GM19452 (cell line): ENCODE data around the gene IL21R.
A peak's percentile ranks its signal among the peaks of the same experiment; 100 is the strongest.
"Not testable (repeated sequence)": the region's sequence is repeated elsewhere in the genome, so short reads cannot be mapped to it uniquely, and the experiment has no call there.

Experiments used
- ATAC-seq: cut with Tn5 transposase; IDR thresholded peaks from one replicate; pipeline ENCODE4 v1.9.1; 2021; ENCODE audit not compliant: unreplicated experiment

The IL21R gene

DNA sequence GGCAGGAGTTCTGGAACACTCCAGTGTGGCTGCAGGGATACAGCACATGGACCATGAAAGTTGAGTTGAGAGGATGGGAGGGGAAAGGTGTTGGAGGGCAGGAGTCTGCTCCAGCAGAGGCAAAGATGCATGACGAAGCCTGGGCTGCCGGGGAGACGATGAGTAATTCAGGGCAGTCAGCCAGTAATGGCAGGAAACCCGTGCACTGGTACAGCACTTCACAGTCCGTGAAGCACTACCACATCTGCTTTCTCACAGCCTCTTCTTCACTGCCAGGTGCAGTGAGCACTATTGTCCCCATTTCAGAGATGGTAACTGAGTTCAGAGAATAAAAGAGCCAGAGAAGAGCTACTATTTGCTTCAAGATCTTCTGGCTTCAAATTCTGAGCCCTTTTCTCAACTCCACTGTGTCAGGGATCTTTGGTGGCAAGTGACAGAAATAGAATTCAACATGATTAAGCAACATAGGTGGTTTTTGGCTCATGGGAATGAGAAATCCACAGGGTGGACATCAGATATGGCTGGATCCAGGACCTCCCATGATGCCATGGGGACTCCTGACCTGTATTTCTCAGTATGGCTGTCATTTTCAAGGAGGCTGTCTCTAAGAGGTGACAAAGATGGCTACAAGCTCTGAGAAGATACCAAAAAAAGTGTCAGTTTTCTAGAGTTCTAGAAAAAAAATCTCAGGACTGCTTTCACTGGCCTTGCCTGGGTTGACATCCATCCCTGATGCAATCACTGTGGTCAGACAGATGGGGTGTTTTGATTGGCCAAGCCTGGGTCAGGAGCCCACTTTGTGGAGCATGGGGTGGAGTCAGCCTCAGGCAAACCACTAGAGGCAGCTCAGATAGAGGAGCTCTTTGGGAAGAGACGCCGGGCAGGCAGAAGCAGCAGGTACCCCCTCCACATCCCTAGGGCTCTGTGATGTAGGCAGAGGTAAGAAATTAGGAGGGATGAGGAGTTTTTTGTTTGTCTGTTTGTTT, 24.7 kb downstream of the IL21R start:
- ATAC-seq, result peak; percentile 86

DNA sequence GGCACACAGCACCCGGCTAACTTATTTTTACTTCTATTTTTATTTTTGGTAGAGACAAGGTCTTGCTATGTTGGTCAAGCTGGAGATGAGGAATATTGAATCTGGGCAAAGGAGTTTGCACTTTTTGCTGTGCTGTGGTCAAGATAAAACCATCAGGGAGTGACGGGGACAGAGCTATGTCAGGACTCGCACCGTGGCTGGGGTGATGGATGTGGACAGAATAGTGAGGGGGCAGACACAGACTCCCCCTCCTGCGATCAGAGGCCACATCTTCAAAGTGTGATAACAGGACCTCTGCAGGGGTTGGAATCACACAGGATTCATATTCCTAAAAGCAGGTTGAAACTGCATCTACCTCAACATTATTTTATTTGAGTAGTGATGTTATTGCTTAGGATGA, 25.6 kb downstream of the IL21R start:
- no peak for ATAC-seq

DNA sequence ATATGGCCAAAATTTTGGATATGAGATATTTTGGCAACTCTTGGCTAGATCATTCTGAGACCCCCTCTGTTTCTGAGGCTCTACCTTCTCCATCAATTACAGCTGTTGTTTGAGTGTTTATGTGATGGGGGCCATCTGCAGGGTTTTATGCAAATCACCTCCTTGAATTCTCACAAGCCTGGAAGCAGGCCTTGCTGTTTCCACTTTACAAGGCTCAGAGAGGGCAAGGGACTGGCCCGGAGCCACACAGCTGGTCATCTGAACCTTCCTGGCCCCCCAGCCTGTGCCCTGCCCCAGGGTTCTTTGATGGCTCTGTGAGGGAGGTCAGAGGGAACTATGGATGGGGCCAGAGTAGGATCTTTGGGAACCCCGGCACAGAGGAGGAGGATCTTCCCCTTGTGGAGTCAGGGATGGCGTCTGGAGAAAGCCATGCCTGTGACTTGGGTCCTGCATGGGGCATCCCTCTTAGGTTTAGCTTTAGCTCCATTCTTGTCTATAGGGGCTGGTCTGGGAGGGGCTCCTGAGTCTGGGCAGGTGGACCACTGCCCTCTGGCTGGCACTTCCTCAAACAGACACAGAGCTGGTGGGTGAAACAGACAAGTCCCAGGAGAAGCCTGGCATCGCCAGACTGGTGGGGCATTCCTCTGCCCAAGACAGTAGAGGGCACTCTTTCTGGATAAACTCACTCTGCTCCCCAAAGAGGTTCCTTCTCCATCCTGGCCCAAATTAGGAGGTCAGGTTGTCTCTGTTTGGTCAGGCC, 26.2 kb downstream of the IL21R start:
- ATAC-seq, result no peak

DNA sequence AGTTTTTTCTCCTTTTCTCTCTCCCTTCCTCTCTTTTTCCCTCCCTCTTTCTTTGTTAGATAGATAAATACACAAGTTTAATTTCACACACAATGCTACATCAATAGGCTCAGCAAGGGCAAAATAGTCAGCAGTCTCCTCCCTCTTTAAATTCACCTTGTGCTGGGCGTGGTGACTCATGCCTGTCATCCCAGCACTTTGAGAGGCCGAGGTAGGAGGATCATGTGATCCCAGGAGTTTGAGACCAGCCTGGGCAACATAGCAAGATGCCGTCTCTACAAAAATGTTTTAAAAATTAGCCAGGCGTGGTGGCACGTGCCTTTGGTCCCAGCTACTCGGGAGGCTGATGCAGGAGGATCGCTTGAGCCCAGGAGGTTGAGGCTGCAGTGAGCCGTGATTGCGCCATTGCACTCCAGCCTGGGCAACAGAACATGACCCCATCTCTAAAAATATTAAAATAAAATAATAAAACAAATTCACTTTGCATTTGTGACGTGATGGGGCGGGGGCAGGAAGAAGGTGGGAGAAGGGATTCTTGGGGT, 27.4 kb downstream of the IL21R start:
- ATAC-seq, result no peak

DNA sequence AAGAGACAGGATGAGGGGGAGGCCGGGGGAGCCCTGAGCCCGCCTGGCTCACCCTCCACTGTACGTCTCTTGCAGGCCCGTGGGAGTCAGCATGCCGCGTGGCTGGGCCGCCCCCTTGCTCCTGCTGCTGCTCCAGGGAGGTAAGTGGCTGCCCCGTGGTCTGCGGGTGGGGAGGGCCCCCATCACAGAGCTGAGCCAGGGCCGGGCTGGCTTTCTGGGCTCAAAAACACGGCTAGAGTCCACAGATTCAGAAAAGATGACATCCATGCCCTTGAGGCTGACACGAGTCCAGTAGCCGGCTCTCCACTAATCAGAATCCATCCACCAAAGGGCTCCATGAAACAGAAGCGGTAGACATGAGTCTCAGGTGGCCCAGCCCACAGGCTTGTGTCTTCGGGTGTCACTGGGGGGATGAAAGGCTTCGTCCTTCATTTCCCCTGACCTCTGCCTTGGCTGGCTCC, 28.0 kb downstream of the IL21R start:
- no peak for ATAC-seq

DNA sequence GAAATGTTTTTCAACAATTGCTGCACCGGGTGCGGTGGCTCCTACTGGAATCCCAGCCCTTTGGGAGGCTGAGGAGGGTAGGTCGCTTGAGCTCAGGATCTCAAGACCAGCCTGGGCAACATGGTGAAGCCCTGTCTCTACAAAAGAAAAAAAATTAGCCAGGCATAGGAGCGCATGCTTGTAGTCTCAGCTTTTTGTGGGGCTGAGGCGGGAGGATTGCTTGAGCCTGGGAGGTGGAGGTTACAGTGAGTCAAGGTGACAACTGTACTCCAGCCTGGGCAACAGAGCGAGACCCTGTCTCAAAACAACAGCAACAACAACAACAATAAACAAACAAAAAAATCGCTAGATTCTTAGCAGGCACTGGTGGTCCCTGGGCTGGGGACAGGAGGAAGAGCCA, 28.5 kb downstream of the IL21R start:
- no peak for ATAC-seq

DNA sequence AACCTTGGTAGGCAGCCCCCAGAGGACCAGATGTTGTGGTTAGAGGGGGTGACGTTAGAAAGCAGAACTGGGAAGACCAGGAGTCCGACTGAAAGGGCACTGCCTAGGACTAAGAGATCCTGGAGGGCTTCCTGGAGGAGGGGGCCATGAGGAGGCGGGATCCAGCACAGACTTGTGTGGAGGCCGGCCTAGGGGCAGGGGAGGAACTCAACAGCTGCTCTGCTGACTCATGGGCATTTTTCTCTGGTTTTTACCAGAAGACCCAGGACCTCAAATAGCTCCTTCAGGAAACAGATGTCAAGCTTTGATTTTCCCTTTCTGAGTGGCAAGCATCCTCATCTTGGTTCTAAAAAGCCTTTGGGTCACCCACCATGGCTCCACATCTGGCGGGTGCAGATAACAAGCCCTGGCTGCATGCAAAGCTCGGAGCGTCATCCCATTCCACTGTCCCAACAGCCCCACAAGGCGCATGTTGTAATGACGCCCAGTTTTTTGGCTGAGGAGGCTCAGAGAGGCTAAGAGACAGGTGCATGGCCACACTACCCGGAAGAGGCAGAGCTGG, 29.0 kb downstream of the IL21R start:
- no peak for ATAC-seq

DNA sequence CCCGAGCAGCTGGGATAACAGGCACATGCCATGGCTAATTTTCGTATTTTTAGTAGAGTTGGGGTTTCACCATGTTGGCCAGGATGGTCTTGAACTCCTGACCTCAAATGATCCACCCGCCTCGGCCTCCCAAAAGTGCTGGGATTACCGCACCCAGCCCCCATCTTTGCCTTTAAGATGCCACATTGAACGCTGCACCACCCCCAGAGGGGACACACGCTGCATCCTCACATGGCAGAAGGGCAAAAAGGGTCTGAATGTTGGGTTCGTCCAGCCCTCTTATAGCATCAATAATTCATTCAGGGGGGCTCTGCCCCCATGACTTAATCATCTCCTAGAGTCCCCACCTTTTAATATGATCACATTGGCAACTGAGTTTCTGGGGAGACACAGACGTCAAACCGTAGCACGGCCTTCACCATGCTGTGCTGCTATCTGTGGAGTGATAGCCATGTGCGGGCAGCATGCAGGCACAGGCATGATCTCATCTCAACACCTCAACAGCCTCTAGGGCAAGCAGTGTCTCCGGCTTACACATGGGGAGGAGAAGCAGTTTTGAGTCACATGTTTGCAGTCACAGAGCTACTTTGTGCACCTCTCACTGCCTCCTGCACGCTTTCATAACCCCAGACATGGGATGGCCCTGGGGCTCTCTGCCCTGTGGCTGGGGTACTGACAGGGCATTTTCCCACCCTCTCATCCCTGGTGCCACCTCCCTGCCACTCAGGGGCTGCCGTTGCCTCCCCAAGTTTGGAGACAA, 30.0 kb downstream of the IL21R start:
- ATAC-seq, result no peak

DNA sequence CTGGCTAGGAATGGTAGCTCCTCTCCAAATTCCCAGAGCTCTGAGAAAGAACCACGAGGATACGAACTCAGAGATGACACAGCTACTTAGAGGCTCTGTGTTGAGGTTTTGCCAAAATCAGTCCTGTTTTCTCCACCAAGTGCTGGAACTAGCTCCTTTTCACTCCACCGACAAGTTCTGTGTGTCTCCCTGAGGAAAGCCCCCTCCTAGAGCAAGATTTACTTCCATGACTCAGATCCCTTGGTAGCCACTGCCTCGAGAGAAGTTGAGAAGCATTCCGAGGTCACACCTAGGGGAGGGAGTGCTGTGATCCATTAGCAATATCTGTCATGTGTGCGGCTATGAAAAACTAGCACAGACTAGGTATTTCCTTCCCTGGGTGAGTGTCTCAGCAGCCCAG, 30.6 kb downstream of the IL21R start:
- ATAC-seq, result no peak

DNA sequence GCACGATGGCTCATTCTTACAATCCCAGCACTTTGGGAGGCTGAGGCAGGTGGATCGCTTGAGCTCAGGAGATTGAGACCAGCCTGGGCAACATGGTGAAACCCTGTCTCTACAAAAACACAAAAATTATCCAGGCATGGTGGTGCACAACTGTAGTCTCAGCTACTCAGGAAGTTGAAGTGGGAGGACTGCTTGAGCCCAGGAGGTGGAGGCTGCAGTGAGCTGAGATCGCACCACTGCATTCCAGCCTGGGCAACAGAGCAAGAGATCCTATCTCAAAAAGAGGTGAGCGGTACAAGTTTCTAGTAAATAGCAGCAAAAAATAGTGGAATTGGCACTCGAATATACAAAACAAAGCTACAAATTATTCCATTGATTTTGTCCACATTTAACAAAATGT, 31.2 kb downstream of the IL21R start:
- ATAC-seq, result not testable (repeated sequence)

DNA sequence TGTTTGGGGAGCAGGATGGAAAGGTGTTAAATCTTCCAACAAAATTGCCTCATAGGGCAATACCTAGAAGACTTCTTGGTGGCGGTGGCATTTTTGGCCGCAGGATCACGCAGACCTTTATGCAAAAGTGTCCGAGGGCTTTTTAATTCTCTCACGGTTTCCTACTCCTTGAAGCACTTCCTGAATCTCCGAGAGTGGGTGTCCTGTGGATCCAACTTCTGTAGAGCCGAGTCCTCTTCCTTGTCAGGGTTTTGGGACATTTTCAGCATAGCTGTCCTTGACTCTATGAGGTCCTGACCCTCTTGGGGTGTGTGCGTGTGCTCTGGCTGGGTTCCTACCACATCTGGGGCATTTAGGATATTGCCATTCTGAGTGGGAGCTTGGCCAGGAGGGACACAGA, 31.7 kb downstream of the IL21R start:
- ATAC-seq, result no peak

DNA sequence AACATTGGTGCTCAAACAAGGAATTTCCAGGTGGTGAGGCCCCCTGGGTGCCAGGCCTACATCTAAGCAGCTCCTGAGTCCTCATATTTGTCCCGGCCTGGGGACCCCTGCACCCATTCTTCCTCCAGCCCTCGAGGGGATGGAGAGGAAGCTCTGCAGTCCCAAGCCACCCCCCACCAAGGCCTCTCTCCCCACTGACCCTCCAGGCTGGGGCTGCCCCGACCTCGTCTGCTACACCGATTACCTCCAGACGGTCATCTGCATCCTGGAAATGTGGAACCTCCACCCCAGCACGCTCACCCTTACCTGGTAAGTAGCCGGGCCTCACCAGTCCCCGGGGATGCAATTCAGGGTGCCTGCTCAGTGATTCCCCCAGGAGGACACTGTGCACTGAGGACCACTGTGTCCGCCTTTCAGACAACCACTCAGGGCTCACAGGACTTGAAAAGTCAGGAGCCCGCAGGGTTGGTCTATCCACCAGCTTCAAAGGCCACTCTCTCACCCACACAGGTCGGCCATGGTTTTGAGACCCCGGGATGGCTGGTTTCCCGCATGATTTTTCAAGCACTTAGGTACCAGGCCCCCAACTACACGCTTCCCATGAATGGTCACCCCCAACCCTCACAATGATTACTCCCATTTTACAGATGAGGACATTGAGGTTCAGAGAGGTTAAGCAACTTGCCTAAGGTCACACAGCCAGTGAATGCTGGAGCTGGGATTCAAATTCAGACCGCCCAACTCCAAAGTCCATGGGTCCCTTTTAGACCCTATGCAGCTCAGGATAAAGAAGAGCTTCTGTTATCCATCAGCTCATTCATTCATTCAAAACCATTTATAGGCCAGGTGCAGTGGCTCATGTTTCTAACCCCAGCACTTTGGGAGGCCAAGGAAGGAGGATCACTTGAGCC, 32.4 kb downstream of the IL21R start:
- no peak for ATAC-seq

DNA sequence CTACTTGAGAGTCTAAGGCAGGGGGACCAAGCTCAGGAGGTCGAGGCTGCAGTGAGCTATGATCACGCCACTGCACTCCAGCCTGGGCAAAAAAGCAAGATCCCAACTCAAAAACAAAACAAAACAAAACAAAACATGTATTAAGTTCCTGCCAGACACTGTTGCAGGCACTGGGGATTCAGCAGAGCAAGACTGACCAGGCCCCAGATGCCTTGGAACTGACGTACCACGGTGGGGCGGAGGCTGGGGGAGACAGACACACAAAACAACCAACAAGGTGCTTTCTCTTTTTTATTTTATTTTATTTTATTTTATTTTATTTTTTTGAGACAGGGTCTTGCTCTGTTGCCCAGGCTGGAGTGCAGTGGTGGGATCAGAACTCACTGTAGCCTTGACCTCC, 33.2 kb downstream of the IL21R start:
- not testable (repeated sequence) for ATAC-seq

DNA sequence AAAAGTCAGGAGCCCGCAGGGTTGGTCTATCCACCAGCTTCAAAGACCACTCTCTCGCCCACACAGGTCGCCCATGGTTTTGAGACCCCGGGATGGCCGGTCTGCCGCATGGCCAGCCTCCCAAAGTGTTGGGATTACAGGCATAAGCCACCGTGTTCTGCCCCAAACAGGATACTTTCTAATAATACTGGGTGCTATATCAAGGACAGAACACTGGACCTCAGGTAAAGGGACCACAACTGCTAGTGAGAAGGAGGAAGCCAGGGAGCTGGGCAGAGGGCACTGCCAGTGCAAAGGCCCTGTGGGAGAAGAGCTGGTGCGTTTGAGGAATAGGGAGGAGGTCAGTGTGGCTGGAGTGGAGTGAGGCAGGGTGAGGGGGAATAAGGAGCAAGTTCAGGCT, 34.1 kb downstream of the IL21R start:
- ATAC-seq, result no peak

DNA sequence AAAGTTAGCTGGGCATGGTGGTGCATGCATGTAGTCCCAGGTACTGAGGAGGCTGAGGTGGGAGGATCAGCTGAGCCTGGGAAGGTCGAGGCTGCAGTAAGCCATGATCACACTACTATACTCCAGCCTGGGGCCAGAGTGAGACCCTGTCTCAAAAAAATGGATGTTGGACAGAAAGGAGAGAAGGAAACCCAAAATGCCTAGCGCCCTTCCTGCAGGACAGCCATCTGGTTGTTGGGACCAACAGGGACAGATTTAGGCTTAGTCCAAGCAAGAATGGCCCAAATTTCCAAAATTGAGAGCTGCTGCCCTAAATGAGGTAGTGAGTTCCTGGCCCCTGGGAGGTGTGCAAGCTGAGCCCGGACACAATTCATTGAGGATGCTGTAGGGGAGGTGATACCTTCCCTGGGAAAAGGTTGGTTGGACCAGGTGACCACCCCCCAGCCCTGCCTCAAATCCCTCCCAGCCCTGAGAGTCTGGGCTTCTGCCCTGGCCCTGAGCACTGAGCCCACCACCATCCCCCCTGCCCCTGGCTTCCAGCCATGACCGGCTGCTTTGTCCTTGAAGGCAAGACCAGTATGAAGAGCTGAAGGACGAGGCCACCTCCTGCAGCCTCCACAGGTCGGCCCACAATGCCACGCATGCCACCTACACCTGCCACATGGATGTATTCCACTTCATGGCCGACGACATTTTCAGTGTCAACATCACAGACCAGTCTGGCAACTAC, 35.1 kb downstream of the IL21R start:
- ATAC-seq, result no peak

DNA sequence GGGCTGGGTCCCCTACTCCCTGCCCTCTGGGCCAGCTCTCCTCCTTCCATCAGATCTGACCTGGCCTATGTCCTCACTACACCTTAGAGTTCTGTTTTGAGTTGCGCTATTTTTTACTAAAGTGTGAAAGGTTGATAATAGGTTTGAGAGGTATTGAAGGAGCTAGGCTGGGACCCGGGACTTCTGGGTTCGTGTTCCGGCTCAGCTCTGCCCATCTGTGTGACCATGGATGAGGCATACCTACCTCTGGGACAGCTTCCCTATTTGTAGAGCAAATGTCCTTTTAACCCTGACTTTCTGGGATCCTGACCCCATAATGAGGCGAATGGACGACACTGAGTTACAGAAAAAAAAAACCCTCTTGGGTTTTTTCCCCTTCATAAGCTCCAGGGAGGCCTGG, 36.0 kb downstream of the IL21R start:
- ATAC-seq, result no peak

DNA sequence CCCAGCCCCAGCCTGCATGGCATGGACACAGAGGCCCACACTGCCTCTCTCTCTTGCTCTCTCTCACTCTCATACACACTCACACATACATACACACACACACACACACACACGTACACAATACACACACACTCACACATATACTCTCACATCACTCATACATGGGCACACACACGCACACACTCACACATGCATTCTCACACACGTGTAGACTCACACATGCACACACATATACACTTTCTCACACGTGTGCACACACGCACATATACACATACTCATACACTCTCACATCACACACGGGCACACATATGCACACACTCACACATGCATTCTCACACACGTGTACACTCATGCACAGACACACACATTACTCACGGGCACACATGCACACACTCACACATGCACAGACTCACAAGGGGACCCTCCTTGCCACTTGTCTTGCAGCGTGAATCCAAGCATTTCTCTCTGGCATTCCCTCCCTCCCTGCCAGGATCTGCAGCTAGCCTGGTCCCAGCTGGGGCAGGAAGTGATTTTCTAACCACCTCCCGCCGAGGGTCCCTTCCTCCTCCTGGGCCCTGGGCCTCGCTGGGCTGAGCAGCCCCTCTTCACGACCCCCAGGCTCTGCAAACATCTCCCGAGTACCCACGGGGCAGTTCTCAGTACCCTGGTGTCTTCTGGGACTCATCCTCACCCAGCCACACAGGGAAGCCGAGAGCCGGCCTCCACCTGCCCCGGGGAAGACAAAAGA, 37.5 kb downstream of the IL21R start:
- no peak for ATAC-seq

DNA sequence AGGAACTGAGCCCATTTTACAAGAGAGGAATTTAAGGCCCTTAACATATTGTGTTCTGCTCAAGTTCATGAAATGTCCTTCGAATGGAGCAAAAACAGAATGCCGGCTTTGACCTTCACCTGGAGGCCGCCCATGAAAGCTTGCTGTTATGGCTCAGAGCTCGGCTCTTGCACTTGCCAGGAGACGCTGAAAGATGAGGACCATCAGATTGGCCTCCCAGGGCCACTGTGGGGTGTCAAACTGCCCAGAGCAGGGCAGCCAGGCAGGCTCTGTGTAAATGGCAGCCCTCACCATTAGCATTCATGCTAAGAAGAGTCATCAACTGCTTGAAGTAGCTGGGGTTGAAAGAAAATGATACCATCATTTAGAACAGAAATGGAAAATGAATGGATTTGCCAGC, 39.3 kb downstream of the IL21R start:
- no peak for ATAC-seq
